Measurements from ENCODE around the gene SFMBT2.
A peak's percentile ranks its signal among the peaks of the same experiment; 100 is the strongest.
"Not testable (repeated sequence)": the region's sequence is repeated elsewhere in the genome, so short reads cannot be mapped to it uniquely, and the experiment has no call there.

SFMBT2 gene

GRCh38 chr10:7397049-7398035 lies 13.5 kb downstream of the SFMBT2 start:
- no peak overlapping the region for H3K4me3 Mint-ChIP-seq
- no peaks in the 10 kb centered on the region for H3K27me3 Mint-ChIP-seq (ENCODE audit: low read depth)
- peaks cover 6% of the 10 kb centered on the region for H3K36me3 Mint-ChIP-seq (ENCODE audit: low read depth)
- peak overlapping the region in 1 of 3 experiments; percentile 49 for H3K27ac Mint-ChIP-seq
- peaks cover 22% of the 10 kb centered on the region for H3K4me1 Mint-ChIP-seq
- TF ChIP-seq CTCF (IDR thresholded peaks at IDR 0.05; ENCODE audit: unreplicated experiment in 3 of 3), result no peak
- H3K9me3 Mint-ChIP-seq, result no peaks in the 10 kb centered on the region

GRCh38 chr10:7392301-7392700 lies 18.5 kb downstream of the SFMBT2 start:
- not testable (repeated sequence) for H3K27ac Mint-ChIP-seq; H3K27me3 Mint-ChIP-seq (ENCODE audit: low read depth); H3K4me3 Mint-ChIP-seq; H3K4me1 Mint-ChIP-seq; H3K36me3 Mint-ChIP-seq (ENCODE audit: low read depth); H3K9me3 Mint-ChIP-seq

GRCh38 chr10:7391748-7392147 lies 19.1 kb downstream of the SFMBT2 start:
- Mint-ChIP-seq H3K27me3 (ENCODE audit: low read depth) (no peaks in the 10 kb centered on the region), H3K27ac (no peak overlapping the region), H3K36me3 (ENCODE audit: low read depth) (peaks cover 3% of the 10 kb centered on the region), H3K4me3 (no peak overlapping the region), H3K9me3 (no peaks in the 10 kb centered on the region), H3K4me1 (no peaks in the 10 kb centered on the region)
- TF ChIP-seq CTCF (IDR thresholded peaks at IDR 0.05; ENCODE audit: unreplicated experiment in 3 of 3), result no peak

GRCh38 chr10:7390689-7391110 lies 20.1 kb downstream of the SFMBT2 start:
- not testable (repeated sequence) for H3K9me3 Mint-ChIP-seq; H3K4me3 Mint-ChIP-seq; H3K27me3 Mint-ChIP-seq (ENCODE audit: low read depth); H3K36me3 Mint-ChIP-seq (ENCODE audit: low read depth); H3K27ac Mint-ChIP-seq; H3K4me1 Mint-ChIP-seq

- Mint-ChIP-seq H3K9me3 (no peaks in the 10 kb centered on the region), H3K4me1 (no peaks in the 10 kb centered on the region), H3K4me3 (no peak overlapping the region), H3K27ac (no peak overlapping the region), H3K27me3 (ENCODE audit: low read depth) (peaks cover 4% of the 10 kb centered on the region), H3K36me3 (ENCODE audit: low read depth) (peaks cover 3% of the 10 kb centered on the region)
- no peak for TF ChIP-seq CTCF (IDR thresholded peaks at IDR 0.05; ENCODE audit: unreplicated experiment in 3 of 3)
Observed at GRCh38 chr10:7389844-7390243, 21.0 kb downstream of the SFMBT2 start.

- H3K9me3 Mint-ChIP-seq, result no peaks in the 10 kb centered on the region
- TF ChIP-seq CTCF (IDR thresholded peaks at IDR 0.05; ENCODE audit: unreplicated experiment in 3 of 3), result no peak
Observed at GRCh38 chr10:7389346-7389745, 21.5 kb downstream of the SFMBT2 start.

GRCh38 chr10:7388602-7389001 lies 22.2 kb downstream of the SFMBT2 start:
- Mint-ChIP-seq H3K36me3 (ENCODE audit: low read depth) (peaks cover 3% of the 10 kb centered on the region), H3K9me3 (no peaks in the 10 kb centered on the region), H3K27ac (no peak overlapping the region), H3K4me1 (no peaks in the 10 kb centered on the region), H3K27me3 (ENCODE audit: low read depth) (peaks cover 4% of the 10 kb centered on the region), H3K4me3 (no peak overlapping the region)
- no peak for TF ChIP-seq CTCF (IDR thresholded peaks at IDR 0.05; ENCODE audit: unreplicated experiment in 3 of 3)

More at GRCh38 chr10:7389346-7389745, 21.5 kb downstream of the SFMBT2 start:
- no peak overlapping the region for H3K4me3 Mint-ChIP-seq
- peaks cover 3% of the 10 kb centered on the region for H3K36me3 Mint-ChIP-seq (ENCODE audit: low read depth)
- peaks cover 4% of the 10 kb centered on the region for H3K27me3 Mint-ChIP-seq (ENCODE audit: low read depth)
- H3K4me1 Mint-ChIP-seq, result no peaks in the 10 kb centered on the region
- H3K27ac Mint-ChIP-seq, result no peak overlapping the region

GRCh38 chr10:7388149-7388548 lies 22.7 kb downstream of the SFMBT2 start:
- not testable (repeated sequence) for H3K27ac Mint-ChIP-seq; H3K9me3 Mint-ChIP-seq; H3K27me3 Mint-ChIP-seq (ENCODE audit: low read depth); H3K4me1 Mint-ChIP-seq; H3K36me3 Mint-ChIP-seq (ENCODE audit: low read depth); H3K4me3 Mint-ChIP-seq
